GM10266 (cell line): ENCODE measurements around the gene ACOT6.

Source experiments
- DNase-seq: peaks from one replicate; pipeline ENCODE4 v3.0.0; 2012; ENCODE audit errors: extremely low spot score
- TF ChIP-seq, protein P1 (sequence below): IDR thresholded peaks from 2 replicates; pipeline ENCODE4 v1.5.1; 2012; ENCODE audit warnings: mild to moderate bottlenecking, low read depth; ENCODE audit not compliant: control insufficient read depth, insufficient read depth; ENCODE audit errors: missing control alignments

The ACOT6 gene

GRCh38 chr14:73619524-73619923 lies 7.2 kb downstream of the ACOT6 start:
- no peak for DNase-seq
- TF ChIP-seq, protein P1, sequence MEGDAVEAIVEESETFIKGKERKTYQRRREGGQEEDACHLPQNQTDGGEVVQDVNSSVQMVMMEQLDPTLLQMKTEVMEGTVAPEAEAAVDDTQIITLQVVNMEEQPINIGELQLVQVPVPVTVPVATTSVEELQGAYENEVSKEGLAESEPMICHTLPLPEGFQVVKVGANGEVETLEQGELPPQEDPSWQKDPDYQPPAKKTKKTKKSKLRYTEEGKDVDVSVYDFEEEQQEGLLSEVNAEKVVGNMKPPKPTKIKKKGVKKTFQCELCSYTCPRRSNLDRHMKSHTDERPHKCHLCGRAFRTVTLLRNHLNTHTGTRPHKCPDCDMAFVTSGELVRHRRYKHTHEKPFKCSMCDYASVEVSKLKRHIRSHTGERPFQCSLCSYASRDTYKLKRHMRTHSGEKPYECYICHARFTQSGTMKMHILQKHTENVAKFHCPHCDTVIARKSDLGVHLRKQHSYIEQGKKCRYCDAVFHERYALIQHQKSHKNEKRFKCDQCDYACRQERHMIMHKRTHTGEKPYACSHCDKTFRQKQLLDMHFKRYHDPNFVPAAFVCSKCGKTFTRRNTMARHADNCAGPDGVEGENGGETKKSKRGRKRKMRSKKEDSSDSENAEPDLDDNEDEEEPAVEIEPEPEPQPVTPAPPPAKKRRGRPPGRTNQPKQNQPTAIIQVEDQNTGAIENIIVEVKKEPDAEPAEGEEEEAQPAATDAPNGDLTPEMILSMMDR = no peak

GRCh38 chr14:73620268-73620667 lies 8.0 kb downstream of the ACOT6 start:
- DNase-seq = no peak
- TF ChIP-seq, protein P1 = no peak

DNA sequence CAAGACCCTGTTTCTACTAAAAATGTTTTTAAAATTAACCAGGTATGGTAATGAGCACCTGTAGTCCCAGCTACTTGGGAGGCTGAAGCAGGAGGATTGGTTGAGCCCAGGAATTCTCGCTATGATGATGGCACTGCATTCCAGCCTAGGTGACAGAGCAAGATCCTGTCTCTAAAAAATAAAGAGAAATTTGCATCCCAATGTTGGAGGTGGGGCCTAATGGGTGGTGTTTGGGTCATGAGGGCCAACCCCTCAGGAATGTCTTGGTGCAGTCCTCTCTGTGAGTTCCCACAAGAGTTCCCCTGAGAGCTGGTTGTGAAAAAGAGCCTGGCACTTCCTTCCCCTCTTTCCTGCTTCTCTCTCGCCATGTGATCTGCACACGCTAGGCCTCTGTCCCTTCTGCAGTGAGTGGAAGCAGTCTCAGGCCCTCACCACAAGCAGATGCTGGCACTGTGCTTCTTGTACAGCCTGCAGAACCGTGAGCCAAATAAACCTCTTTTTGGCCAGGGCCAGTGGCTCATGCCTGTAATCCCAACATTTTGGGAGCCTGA lies 11.3 kb downstream of the ACOT6 start:
- DNase-seq = no peak
- TF ChIP-seq, protein P1 = no peak

GRCh38 chr14:73625706-73626105 lies 13.4 kb downstream of the ACOT6 start:
- no peak for DNase-seq
- TF ChIP-seq, protein P1 = no peak

DNA sequence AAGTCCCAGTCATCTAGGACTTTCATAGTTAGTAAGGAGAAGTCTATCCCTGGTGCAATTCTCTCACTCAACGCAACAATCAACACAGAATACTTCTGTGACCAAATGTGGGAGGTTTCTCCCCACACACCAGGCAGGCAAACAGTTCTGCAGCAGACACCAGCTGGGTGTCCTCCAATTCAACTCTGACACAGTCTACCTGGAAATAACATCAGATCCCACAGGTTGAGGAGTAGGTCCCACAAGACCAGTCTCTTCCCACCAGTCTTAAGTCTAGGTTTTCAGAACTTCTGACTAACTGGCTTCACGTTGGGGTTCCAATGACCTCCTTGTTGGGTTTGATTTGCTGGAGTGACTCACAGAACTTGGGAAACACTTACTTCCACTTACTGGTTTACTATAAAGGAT lies 14.8 kb downstream of the ACOT6 start:
- no peak for DNase-seq
- TF ChIP-seq, protein P1 = no peak

DNA sequence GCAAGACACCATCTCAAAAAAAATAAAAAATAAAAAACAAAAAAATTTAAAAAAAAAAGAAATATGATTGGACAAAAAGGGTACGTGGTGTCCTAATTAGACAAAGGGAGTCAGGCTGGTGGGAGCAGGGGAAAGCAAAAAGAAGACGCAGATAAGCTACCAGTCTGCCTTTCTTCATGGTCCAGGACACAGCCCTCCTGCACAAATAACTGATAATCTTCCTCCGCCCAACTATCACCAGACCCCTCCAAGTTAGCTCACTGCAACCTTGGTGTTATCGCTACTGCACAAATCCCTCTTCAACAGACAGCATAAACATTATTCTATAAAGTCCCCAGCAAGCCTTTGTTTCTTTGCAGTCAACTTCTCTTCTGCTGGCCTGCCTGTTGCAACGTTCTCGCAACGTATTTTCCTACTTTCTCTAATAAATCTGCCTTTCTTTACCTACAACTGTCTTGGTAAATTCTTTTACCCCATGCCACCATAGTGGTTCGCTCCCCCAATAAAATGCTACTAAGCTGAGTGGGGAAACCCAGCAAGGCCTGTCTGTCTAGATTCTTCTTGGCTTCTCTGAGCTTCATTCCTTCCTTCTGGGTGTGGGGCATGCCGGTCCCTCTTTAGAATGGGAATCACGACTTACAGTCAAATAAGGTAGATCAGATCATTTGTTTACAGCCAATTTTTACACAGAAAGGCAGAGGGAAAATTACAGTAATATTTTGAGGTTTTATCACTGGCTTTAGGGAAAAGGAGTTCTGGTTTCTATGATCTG lies 17.9 kb downstream of the ACOT6 start:
- TF ChIP-seq, protein P1 = no peak
- DNase-seq = no peak

DNA sequence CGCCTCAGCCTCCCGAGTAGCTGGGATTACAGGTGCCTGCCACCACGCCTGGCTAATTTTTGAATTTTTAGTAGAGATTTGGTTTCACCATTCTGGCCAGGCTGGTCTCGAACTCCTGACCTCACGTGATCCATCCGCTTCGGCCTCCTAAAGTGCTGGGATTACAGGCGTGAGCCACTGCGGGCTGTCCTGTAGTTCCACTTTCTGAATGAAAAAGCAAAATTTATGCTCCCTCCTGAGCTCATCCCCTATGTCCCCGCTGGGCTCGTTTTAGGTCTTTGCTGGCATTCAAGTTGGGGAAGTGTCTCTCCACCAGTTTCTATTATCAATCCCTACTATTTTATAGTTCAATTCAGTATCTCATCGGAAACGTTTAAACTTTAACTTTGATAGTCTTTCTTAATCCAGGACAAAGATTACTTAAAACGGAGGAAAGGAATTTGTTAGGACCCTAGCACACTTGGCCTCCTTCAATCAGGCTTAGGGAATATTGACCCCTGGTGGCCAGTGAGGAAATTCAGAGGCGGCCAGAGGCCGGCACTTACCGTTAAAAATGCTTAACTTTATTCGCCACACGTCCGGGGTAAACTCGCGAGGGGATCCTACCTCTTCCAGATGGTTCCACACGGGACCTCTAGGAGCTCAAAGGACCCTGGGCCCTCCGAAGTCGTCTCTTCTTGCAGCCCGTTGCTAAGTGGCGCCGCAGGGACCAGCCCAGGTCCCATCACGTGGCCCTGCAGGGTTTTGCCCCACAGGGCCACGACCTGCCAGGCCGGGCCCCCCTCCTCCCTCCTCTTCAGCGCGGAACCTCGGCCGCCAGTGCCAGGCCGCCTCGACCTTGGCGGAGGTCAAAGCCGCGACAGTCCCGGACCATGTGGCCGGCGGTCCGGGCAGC lies 21.0 kb downstream of the ACOT6 start:
- DNase-seq = peak; percentile 80
- TF ChIP-seq, protein P1 = peak; percentile 85
